BE2C (cell line): Measurements from ENCODE around the gene PSMC1.

Experiments used
- DNase-seq: peaks from one replicate; pipeline ENCODE4 v3.0.0-alpha.2; 2020
- H3K27me3 ChIP-seq: fragments of 250-450 bp; sonication (Bioruptor Pico); 2 replicates; pipeline ENCODE4 v1.5.1; 2020; ENCODE audit warnings: mild to moderate bottlenecking
- H3K36me3 ChIP-seq: fragments of 250-450 bp; sonication (Bioruptor Pico); 2 replicates; pipeline ENCODE4 v1.5.1; 2020; ENCODE audit warnings: mild to moderate bottlenecking
- H3K4me1 ChIP-seq: fragments of 250-450 bp; sonication (Bioruptor Pico); 2 replicates; pipeline ENCODE4 v1.5.1; 2020
- H3K4me3 ChIP-seq: 2 replicates; pipeline ENCODE4 v1.5.1; 2011; ENCODE audit warnings: low read depth, low read length
- H3K9me3 ChIP-seq: fragments of 250-450 bp; sonication (Bioruptor Pico); 2 replicates; pipeline ENCODE4 v1.5.1; 2020
- CTCF ChIP-seq: IDR thresholded peaks from 2 replicates; pipeline ENCODE4 v1.5.1; 2012; ENCODE audit warnings: mild to moderate bottlenecking, low read depth, low read length

The PSMC1 gene

DNA sequence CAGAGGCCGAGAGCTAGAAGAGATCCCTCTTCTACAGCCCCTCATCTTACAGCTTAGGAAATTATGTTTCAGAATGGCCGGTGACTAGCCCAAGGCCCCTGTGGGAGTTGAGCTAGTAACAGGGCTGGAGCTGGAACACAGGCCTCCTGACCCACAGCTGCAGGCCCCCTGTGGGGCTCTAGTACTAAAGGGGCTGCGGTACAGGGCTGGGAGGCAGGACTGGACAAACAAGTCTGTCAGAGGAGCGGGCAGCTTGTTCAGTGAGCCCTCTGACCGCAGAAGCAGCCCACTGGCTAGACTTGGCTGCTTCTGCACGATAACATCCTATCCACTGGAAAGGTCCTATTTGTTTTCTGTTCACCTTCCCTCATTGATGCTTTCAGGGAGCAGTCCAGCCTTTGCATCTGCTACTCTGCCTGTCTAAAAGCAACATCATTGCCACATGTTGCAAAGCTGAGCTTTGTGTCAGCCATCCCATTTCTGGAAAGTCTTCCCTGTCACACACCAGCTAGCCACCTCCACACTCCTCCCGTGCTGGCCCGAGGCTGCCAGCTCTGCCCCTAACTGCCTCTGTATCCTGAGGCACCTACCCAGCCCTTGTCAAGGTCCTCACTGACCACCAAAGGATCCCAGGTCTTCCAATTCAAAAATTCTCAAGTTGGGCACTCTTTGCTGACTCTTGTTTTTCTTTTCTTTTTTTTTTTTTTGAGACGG lies 10.2 kb downstream of the PSMC1 start:
- Histone ChIP-seq H3K36me3 (peaks cover 84% of the 10 kb centered on the region), H3K27me3 (no peaks in the 10 kb centered on the region), H3K4me1 (no peaks in the 10 kb centered on the region), H3K4me3 (no peak overlapping the region), H3K9me3 (no peaks in the 10 kb centered on the region)
- DNase-seq, result no peak
- TF ChIP-seq CTCF, result no peak

DNA sequence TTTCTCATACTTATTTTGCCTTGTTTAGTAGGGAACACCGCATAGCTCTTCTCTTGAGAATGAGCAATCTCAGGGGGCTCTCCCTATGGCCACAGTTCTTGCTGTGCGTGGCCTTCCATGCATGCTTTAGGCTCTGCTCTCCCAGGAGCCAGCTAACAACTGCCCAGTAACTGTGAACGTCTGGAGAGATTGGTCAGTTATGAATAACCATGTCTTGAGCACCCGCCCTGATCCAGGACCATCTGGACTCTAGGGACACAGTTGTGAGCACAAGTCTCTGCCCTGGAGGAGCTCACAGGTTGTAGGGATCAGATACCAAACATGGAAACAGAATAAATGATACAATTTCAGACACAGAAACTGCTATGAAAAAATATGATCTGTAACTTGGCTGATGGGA lies 12.1 kb downstream of the PSMC1 start:
- no peak for DNase-seq
- TF ChIP-seq CTCF, result no peak
- H3K36me3 ChIP-seq, result peaks cover 90% of the 10 kb centered on the region
- no peaks in the 10 kb centered on the region for H3K9me3 ChIP-seq
- no peak overlapping the region for H3K4me3 ChIP-seq
- no peaks in the 10 kb centered on the region for H3K4me1 ChIP-seq
- no peaks in the 10 kb centered on the region for H3K27me3 ChIP-seq

GRCh38 chr14:90272523-90272922 lies 16.2 kb downstream of the PSMC1 start:
- peaks cover 71% of the 10 kb centered on the region for H3K36me3 ChIP-seq
- no peak overlapping the region for H3K4me3 ChIP-seq
- no peak for TF ChIP-seq CTCF
- H3K27me3 ChIP-seq, result no peaks in the 10 kb centered on the region
- DNase-seq, result no peak
- no peaks in the 10 kb centered on the region for H3K4me1 ChIP-seq
- no peaks in the 10 kb centered on the region for H3K9me3 ChIP-seq

GRCh38 chr14:90273532-90273931 lies 17.2 kb downstream of the PSMC1 start:
- Histone ChIP-seq H3K4me1 (no peaks in the 10 kb centered on the region), H3K4me3 (no peak overlapping the region), H3K36me3 (peaks cover 68% of the 10 kb centered on the region), H3K27me3 (no peaks in the 10 kb centered on the region), H3K9me3 (no peaks in the 10 kb centered on the region)
- no peak for DNase-seq
- no peak for TF ChIP-seq CTCF

DNA sequence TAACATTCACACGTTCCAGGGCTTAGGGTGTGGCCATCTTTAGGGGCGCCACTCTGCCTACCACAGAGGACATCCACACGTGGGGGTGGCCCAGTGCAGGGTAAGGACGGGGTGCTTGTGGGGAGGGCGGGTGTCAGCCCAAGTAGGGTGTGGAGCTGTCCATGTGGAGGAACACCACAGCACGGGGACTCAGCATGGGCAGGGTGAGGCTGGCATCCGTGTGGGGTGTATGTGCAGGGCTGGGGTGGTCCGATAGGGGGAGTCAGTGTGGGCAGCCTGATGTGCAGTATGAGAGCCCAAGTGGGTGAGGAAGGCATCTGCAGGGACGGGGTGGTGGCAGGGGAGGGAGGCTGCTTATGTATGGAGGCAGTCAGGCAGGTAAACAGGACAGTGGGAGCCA lies 17.7 kb downstream of the PSMC1 start:
- no peaks in the 10 kb centered on the region for H3K27me3 ChIP-seq
- no peak overlapping the region for H3K4me3 ChIP-seq
- H3K4me1 ChIP-seq, result no peaks in the 10 kb centered on the region
- TF ChIP-seq CTCF, result peak; percentile 21; the same call in 1 of the 2 replicates
- H3K36me3 ChIP-seq, result peaks cover 68% of the 10 kb centered on the region
- no peaks in the 10 kb centered on the region for H3K9me3 ChIP-seq
- DNase-seq, result peak; percentile 22

DNA sequence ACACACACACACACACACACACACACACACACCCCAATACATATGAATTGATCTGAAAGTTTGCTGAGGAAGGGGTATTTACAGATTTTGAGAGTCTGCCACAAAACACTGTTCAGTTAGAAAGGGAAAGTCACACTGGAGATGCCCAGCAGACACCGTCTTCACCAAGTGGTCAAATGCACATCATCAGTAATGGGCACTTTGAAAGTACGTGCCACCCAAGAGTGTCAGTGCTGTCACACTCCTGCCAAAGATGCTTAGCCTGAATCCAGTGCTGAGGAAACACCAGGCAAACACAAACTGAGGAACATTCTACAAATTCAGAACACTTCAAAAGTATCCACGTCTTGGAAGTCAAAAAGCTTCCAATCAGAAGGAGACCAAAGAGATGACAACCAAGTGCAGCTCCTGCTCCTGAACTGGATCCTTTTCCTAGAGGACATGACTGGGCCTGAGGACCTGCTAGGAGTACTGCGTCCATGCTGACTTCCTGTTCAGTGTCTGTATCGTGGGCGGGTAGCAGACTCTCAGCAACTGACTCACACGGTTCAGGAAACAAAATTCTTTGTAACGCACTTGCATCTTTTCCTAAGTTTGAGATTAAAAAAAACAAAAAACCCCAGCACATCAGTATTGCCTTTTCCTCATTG lies 18.6 kb downstream of the PSMC1 start:
- peaks cover 61% of the 10 kb centered on the region for H3K36me3 ChIP-seq
- no peaks in the 10 kb centered on the region for H3K4me1 ChIP-seq

More for the DNA sequence above, 18.6 kb downstream of the PSMC1 start:
- H3K27me3 ChIP-seq, result no peaks in the 10 kb centered on the region
- TF ChIP-seq CTCF, result no peak
- no peak for DNase-seq
- H3K9me3 ChIP-seq, result no peaks in the 10 kb centered on the region
- H3K4me3 ChIP-seq, result no peak overlapping the region
